WTC11 (cell line): ENCODE results near the gene FAM13B.

Source experiments
- CTCF ChIP-seq: fragments of 200-600 bp; IDR thresholded peaks from 2 replicates; pipeline ENCODE4 v1.8.0; 2022; ENCODE audit warnings: antibody characterized with exemption
- E2F1 ChIP-seq: sonication (generic); formaldehyde crosslinking; IDR thresholded peaks from 2 replicates; pipeline ENCODE4 v1.8.0; 2022; ENCODE audit warnings: mild to moderate bottlenecking, missing genetic modification reagents
- E2F5 ChIP-seq: sonication (generic); formaldehyde crosslinking; IDR thresholded peaks from 2 replicates; pipeline ENCODE4 v1.8.1; 2022; ENCODE audit warnings: mild to moderate bottlenecking, moderate library complexity, missing genetic modification reagents
- IRF1 ChIP-seq: sonication (generic); formaldehyde crosslinking; IDR thresholded peaks from 2 replicates; pipeline ENCODE4 v1.8.0; 2023; ENCODE audit warnings: missing genetic modification reagents
- MAX ChIP-seq: sonication (generic); formaldehyde crosslinking; IDR thresholded peaks from 2 replicates; pipeline ENCODE4 v1.8.0; 2022; ENCODE audit warnings: mild to moderate bottlenecking, missing genetic modification reagents
- NFATC4 ChIP-seq: fragments of 250-450 bp; sonication (Bioruptor Pico); IDR thresholded peaks from 2 replicates; pipeline ENCODE4 v1.9.0; 2021; ENCODE audit warnings: mild to moderate bottlenecking
- NR2C2 ChIP-seq: sonication (generic); formaldehyde crosslinking; IDR thresholded peaks from 2 replicates; pipeline ENCODE4 v1.8.0; 2022; ENCODE audit warnings: mild to moderate bottlenecking, missing genetic modification reagents
- SMAD4 ChIP-seq: sonication (generic); formaldehyde crosslinking; IDR thresholded peaks from 2 replicates; pipeline ENCODE4 v1.8.0; 2022; ENCODE audit warnings: mild to moderate bottlenecking, missing genetic modification reagents
- USF2 ChIP-seq: sonication (generic); formaldehyde crosslinking; IDR thresholded peaks from 2 replicates; pipeline ENCODE4 v1.8.1; 2023; ENCODE audit warnings: mild to moderate bottlenecking, missing genetic modification reagents, moderate library complexity
- ZBTB43 ChIP-seq: sonication (generic); formaldehyde crosslinking; IDR thresholded peaks from 2 replicates; pipeline ENCODE4 v1.8.1; 2023; ENCODE audit warnings: mild to moderate bottlenecking, missing genetic modification reagents
- ZNF317 ChIP-seq: sonication (generic); formaldehyde crosslinking; IDR thresholded peaks from 2 replicates; pipeline ENCODE4 v1.8.1; 2023; ENCODE audit warnings: low read depth, mild to moderate bottlenecking, moderate library complexity, missing genetic modification reagents, borderline replicate concordance
- ZNF416 ChIP-seq: fragments of 250-450 bp; sonication (Bioruptor Pico); IDR thresholded peaks from 2 replicates; pipeline ENCODE4 v1.9.0; 2021; ENCODE audit warnings: mild to moderate bottlenecking, inconsistent platforms
- ZNF512 ChIP-seq: sonication (generic); formaldehyde crosslinking; IDR thresholded peaks from 2 replicates; pipeline ENCODE4 v1.8.1; 2022; ENCODE audit warnings: missing genetic modification reagents, borderline replicate concordance

- TF ChIP-seq CTCF (no peak), ZNF317 (no peak), MAX (no peak), ZNF416 (CRISPR knock-in tag) (no peak), E2F5 (CRISPR knock-in tag) (no peak), IRF1 (CRISPR knock-in tag) (no peak), ZNF512 (CRISPR knock-in tag) (no peak), ZBTB43 (CRISPR knock-in tag) (no peak), E2F1 (no peak), SMAD4 (CRISPR knock-in tag) (no peak), NR2C2 (CRISPR knock-in tag) (no peak), USF2 (CRISPR knock-in tag) (no peak), NFATC4 (CRISPR knock-in tag) (no peak)
Measured at GRCh38 chr5:137938751-137939143, 94.1 kb downstream of the FAM13B start.
